ENCODE measurements around the gene MAP1LC3A.
"Not testable (repeated sequence)": the region's sequence is repeated elsewhere in the genome, so short reads cannot be mapped to it uniquely, and the experiment has no call there.

- not testable (repeated sequence) for TF ChIP-seq POLR2A (IDR thresholded peaks at IDR 0.05; ENCODE audit: borderline replicate concordance, extremely low read depth, insufficient read depth, insufficient read length); CTCF (IDR thresholded peaks at IDR 0.05 in 2 of 3, conservative IDR thresholded peaks at IDR 0.05 in 1 of 3; ENCODE audit: borderline replicate concordance in 1 of 3, insufficient read depth in 1 of 3, low read depth in 2 of 3, low read length in 2 of 3); ELF1 (IDR thresholded peaks at IDR 0.05; ENCODE audit: borderline replicate concordance, low read depth); YY1 (IDR thresholded peaks at IDR 0.05; ENCODE audit: extremely low read depth, insufficient replicate concordance, low read depth, low read length); REST (IDR thresholded peaks at IDR 0.05; ENCODE audit: low read depth); CEBPB (IDR thresholded peaks at IDR 0.05; ENCODE audit: low read depth); EZH2phosphoT487 (IDR thresholded peaks at IDR 0.05; ENCODE audit: borderline replicate concordance)
These were observed 38.7 kb upstream of the MAP1LC3A start for GRCh38 chr20:34519841-34520240.
